SW 1271 (cell line): ENCODE measurements around the gene TTLL10.
"Not testable (repeated sequence)": the region's sequence is repeated elsewhere in the genome, so short reads cannot be mapped to it uniquely, and the experiment has no call there.

ENCODE experiments used
- DNase-seq, 2 experiments: peaks; one replicate each; lab custom pipeline; 2025; lab: John Stamatoyannopoulos, UW

Gene TTLL10

DNA sequence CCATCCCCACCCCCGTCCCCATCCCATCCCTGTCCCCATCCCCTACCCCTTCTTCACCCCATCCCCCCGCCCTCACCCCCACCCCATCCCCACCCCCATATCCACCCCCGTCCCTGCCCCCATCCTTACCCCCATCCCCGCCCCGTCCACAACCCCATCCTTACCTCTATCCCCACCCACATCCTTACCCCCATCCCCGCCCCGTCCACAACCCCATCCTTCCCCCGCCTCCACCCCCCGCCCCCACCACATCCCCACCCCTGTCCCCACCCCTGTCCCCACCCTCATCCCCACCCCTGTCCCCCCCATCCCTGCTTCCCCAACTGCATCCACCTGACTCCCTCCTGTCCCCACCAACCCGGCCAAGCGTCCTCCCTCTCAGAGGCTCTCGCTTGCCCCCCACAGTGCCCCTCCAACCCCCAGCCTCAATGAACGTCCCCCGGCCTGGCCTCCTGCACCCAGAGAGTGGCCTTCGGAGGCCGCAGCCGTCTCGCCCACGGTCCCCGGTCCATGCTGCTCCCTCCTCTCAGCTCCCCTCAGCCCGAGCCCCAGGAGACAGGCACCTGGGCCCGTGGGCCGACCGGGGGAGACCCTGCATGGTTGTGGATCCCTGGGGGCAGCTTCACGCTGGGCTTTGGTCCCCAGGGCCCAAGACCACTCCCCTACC lies 32.3 kb upstream of the TTLL10 start:
- DNase-seq, result no peak

DNA sequence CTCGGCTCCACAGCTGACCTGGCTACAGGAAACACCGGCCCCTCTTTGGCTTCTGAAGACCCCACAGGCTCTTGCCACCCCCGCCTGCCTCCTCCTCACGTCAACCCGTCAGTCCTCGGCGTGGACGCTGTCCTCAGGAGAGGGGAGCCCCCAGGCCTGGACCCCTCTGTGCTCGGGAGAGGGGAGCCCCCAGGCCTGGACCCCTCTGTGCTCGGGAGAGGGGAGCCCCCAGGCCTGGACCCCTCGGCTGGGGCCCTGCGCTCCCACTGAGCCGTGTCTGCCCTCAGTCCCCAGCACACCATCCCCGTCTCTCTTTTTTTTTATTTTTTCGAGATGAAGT lies 31.8 kb upstream of the TTLL10 start:
- DNase-seq, result no peak

DNA sequence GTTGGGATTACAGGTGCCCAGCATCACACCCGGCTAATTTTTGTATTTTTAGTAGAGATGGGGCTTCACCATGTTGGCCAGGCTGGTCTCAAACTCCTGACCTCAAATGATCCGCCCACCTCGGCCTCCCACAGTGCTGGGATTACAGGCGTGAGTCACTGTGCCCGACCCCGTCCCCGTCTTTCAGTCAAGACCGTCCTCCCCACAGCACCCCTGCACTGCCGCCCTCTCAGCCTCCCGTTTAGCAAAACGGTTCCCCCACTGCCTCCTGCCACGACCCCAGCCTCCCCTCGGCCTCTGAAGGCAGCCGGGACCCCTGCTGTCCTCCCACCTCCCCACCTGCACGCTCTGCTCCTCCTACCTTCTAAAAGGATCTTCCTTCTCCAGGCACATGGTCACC lies 31.3 kb upstream of the TTLL10 start:
- not testable (repeated sequence) for DNase-seq

DNA sequence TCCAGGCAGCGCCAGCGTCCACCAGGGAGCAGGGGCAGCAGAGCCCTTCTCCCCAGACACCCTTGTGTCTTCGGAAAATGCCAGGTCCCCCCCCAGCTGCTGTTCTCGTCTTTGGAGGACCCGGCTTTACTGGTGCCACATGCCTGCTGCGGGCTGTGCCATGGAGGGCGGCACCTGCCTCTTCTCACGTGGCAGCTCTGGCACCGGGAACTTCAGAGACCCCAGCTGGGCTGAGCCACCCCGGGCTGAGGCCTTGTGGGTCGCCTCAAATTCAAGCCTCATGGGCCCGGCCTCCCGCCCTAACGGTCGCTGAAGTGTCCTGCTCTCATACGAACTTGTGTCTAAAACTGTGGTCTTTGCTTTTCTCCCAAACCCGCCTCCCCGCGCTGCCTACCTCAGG lies 30.8 kb upstream of the TTLL10 start:
- no peak for DNase-seq

DNA sequence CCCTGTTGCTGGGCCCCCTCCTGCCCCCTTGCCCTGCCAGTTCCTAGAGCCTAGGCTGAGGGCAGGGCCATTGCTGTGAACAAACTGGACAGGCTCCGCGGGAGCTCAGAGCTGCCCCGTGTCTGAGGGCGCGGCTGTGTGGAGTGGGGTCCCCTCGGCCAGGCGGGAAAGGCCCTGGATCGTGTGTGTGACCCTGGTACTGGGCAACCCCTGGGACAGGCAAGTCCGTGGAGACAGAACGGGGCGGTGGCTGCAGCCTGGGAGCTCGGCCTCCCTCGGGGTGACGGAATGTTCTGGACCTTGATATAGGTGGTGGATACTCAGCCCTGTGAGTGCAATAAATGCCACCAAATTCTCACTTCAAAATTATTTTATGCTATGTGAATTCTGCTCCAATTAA lies 30.0 kb upstream of the TTLL10 start:
- no peak for DNase-seq

DNA sequence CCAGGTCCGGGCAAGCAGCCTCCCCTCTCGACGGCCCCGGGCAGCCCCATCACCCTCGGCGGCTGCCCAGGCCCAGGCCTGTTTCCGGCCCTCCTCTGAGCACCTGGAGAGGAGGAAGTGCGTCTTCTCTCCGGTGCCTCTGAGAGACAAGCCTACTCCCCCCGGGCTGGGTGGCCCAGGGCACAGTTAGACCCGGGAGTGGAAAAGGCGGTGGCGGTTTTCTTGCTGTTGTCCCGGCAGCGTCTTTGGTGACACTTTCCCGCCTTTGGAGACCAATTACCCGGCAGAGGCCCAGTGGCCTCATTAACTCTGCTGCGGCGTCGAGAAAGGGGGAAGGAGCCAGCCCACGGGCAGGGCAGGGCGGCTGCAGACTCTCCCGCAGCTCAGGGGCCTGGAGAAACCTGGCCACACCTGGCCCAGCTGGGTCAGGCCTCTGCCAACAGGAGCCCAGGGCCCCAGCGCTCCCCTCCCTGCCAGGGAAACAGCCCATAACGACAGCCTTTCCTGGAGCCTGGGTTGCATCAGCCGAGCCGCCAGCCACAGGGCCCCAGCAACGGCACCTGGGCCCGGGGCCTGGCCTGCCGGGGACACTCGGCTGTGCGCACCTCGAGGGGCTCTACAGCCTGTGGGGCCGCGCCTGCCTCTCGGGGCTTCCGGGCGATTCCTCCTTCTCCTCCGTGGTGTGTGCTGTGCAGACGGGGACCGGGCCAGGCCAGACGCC lies 29.4 kb upstream of the TTLL10 start:
- DNase-seq, result no peak

DNA sequence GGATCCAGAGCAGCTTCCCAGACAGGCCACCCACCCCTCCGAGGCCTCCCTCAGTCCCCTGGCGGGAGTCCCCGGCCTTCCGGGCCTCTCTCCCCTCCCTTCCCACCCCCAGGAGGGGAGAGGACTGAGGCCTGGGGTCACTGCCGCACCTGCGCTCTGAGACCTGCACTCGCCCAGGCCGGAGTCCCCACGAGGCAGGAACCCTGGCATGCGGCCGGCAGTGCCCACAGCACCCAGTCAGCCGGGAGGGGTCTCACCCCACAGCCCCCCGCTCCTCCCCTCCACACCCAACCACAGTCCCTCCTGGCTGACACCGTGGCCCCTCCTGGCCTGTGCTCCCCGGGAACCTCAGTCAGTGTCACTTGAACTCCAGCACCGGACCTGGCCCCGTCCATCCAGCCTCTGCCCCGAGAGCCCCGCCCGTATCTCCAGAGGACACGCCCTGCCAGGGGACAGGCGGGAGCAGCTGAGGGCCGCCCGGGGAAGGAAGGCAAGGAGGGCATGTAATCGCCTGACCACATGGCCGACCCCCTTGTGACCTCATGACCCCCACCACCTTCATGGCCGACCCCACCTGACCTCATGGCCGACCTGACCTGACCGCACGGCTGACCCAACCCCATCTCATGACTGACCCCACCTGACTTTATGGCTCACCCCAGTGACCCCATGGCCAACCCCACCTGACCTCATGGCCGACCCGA lies 28.7 kb upstream of the TTLL10 start:
- DNase-seq, result no peak

DNA sequence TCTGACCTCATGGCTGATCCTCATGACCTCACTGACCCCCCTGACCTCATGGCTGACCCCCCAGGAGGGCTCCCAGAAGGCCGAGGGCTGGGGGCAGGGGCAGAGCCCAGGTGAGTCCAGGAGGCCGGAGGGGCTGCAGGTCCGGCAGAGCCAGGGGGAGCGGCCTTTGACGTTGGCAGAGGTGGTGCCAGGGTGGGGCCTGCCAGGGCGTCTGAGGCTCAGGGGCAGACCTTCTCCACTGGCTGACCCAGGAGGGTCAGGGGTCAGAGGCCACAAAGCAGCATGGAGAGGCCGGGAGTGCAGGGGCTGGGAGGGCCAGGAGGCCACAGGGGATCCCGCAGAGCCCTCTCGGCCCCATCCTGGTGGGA lies 28.1 kb upstream of the TTLL10 start:
- no peak for DNase-seq

DNA sequence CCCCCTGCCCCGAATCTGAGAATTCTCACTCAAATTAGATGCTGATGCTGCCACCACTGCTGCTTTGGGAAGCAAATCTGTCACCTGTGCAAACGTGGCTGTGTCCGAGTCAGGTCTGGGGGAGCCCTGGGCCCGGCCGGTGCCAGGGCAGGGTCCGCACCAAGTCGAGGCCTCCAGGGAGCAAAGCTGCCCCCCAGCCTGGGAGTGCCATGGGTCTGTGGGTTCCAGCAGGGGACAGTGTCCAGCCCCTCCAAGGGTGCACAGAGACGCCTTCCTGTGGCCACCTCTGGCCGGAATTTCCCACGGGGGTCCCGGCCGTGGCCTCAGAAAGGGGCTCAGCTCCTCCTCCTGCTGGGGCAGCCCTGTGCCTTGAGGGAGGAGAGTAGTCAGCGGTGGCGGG lies 27.7 kb upstream of the TTLL10 start:
- DNase-seq, result no peak

DNA sequence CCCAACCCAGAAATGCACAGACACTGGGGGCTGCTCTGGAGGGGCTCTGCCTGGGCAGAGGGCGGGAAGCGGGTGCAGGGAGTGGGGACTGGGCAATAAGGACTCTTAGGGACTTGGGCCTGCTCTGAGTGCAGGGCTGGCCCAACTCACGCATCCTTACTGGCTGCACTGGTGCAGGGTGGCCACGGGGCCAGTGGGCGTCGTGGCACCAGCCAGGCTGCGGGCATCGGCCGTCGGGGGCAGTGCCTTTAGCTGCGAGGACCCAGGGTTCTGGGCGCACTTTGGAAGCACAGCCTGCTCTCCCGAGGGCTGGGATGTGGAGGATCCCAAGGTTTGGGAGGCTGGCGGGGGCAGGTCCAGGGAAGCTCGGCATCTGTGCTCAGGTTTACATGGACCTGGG lies 27.1 kb upstream of the TTLL10 start:
- no peak for DNase-seq

DNA sequence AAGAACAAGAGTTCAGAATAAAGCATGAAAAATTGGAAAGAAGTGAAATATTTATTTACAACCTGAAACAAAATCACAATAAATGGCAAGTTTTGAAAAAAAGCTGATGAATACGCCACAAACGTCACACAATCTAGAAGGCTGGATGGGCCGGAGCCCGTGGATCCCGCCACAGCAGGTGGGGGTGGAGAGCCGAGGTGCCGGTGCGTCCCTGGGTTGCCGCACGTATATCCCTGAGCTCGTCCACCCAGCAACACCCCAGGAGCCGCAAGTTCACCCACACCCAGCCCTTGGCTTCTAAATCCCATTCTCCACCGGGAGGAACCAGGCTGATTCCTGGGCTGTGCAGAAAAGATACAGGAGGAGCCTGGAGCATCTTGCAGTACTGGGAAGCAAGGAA lies 25.6 kb upstream of the TTLL10 start:
- no peak for DNase-seq

DNA sequence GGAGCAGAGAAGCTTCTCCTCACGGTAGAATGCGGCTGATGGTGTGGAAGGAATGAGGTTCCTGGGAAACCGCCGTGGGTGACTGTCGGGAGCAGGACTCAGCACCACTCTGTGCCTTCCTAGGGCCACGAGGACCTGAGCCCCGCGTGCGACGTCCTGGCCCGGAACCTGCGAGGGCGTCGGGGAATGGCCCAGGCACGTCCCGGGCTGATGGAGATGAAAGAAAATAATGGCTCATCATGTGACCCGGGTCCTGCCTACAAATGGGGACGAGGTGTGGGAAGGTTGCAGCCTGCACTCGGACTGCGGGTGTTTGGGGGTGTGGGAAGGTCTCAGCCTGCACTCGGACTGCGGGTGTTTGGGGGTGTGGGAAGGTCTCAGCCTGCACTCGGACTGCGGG lies 25.1 kb upstream of the TTLL10 start:
- no peak for DNase-seq

DNA sequence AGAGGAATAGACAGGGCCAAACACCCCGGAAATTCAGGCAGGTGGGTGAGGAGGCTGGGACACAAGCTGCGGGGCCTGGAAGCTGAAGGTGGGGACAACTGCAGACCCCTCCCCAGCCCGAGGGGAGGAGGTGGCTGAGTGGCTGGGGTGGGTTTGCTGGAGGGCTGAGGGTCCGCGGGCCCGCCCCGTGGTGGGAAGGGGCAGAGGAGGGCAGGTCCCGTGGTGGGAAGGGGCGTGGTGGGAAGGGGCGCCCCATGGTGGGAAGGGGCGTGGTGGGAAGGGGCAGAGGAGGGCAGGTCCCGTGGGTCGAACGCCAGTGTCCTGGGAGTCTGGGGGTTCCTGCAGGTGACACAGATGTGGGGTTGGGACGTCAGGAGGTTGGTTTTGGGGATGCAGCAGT lies 24.3 kb upstream of the TTLL10 start:
- no peak for DNase-seq

DNA sequence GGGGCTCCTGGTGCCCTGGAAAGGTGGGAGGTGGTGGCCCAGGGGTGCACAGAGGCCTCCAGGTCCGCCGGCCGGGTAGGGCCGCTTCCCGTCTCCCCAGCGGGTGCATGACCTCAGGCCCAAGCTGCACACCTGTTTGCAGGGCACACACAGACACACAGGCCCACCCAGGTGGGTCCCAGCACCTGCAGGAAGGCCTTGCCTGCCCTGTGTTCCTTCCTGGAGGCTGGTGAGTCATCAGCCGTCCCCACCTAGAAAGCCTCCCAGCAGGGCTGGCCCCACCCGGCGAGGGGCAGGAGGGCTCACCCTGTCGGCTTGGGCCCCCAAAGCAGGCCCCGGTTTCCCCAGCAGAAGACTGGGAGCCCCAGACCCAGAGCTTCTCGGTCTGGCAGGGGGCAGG lies 23.6 kb upstream of the TTLL10 start:
- DNase-seq, result no peak

DNA sequence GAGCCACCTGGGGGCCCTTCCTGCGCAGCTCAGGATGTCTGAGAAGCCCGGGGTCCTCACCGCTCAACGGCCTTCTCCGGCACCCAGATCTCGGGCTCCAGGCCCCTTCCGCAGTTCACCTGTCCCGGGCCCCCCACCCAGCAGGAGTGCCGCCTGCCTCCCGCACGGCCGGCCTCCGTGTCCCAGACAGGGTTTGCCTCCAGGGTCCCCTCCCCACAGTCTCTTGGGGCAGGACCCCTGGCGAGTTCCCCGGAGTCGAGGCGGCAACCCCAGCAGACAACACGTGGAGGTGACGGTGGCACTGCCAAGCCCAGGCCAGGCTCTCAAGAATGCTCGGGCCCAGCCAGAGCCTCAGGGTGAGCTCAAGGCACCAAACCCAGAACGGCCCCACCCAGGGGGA lies 22.4 kb upstream of the TTLL10 start:
- no peak for DNase-seq

DNA sequence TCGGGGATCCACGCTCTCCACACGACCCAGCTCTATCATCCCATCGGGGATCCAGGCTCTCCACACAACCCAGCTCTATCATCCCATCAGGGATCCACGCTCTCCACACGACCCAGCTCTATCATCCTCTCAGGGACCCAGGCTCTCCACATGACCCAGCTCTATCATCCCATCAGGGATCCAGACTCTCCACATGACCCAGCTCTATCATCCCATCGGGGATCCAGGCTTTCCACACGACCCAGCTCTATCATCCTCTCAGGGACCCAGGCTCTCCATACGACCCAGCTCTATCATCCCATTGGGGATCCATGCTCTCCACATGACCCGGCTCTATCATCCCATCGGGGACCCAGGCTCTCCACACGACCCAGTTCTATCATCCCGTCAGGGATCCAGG lies 21.2 kb upstream of the TTLL10 start:
- DNase-seq, result not testable (repeated sequence)

DNA sequence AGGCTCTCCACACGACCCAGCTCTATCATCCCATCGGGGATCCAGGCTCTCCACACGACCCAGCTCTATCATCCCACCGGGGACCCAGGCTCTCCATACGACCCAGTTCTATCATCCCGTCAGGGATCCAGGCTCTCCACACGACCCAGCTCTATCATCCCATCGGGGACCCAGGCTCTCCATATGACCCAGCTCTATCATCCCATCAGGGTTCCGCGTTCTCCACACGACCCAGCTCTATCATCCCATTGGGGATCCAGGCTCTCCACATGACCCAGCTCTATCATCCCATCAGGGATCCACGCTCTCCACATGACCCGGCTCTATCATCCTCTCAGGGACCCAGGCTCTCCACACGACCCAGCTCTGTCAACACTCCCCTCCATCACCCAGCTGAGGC lies 20.5 kb upstream of the TTLL10 start:
- not testable (repeated sequence) for DNase-seq

DNA sequence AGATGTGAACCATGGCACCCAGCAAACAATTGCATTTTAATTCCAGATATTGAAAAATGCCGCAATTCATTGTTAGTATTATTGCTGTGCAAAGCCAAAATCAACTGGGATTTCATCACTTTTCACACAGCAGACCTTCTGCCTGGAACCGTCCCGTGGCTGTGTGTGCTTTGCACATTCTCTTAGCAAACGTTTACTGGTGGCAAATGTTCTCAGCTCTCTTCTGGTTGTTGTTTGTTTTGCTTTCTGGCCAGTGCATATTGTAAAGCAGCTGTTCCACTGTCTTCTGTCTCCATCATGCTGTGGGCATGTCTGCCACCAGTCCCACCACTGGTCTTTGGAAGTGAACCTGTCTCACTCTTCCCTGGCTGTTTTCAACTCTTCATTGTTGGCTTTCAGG lies 19.8 kb upstream of the TTLL10 start:
- no peak for DNase-seq

DNA sequence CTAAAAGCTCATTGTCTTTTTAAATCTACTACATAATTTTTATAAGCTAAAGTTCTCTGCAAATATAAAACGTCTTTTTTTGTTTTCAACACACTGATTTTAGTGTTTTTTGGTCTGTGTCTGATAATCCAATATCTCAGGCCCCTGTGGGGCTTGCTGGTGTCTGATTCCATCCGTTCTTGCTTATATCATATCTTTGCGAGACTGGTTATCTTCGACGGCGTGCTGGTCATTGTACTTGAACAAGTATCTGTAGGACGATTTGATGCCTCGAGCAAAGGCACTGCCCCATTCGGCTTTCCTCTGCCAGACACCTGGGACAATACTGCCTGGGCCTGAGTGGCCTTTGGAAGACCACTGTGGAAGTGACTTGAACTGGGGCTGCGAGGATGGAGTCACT lies 18.4 kb upstream of the TTLL10 start:
- DNase-seq, result no peak

DNA sequence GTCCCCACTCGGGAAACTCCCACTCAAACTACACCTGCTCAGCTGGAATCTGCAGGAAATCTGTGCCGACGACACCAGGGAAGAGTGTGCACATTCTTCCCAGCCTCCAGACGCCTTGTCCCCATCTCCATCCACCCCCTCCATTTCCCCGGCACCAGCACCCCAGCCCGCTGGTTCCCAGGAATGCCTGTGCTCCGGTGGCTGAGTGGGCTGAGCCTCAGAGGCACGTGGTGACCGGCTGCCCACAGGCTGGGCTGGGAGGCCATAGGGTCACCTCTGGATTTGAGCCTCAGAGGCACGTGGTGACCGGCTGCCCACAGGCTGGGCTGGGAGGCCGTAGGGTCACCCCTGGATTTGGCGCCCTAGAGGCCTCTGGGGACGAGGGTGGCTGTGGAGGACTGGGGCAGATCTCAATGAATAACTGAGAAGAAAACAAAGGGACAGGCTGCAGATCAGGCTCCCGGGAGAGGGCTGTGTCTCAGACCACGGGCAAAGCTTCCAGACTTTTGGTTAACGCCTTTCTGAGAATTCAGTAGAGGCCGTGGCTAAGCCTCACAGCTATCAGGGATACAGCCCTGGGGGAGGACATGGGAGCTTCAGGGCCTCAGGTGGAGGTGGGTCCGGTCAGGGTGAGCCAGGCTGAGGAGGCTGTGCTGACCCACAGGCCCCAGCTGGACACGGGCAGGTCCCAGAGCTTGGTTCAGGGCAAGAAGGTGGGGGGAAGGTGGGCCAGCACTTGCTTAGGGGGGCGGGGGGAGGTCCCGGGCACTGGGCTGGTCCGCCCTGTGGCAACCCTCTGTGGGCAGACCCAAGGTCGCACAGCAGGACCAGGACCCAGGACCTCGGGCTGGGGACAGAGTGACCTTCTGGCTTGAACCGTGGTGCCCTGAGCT lies 17.3 kb upstream of the TTLL10 start:
- no peak for DNase-seq

DNA sequence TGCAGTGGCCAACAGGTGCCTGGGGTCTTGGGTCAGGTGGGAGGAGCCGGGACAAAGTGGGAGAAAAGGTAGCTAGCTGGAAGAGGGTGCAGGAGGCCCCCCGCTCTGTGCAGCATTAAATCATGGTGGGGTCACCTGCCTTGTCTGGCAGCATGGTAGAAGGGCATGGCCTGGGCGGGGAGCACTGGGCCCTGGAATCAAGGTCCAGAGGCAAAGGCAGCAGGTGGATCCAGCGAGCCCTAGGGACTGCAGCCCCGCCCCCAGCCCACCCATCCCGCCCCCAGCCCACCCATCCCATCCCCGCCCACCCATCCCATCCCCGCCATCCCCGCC lies 16.7 kb upstream of the TTLL10 start:
- no peak for DNase-seq

DNA sequence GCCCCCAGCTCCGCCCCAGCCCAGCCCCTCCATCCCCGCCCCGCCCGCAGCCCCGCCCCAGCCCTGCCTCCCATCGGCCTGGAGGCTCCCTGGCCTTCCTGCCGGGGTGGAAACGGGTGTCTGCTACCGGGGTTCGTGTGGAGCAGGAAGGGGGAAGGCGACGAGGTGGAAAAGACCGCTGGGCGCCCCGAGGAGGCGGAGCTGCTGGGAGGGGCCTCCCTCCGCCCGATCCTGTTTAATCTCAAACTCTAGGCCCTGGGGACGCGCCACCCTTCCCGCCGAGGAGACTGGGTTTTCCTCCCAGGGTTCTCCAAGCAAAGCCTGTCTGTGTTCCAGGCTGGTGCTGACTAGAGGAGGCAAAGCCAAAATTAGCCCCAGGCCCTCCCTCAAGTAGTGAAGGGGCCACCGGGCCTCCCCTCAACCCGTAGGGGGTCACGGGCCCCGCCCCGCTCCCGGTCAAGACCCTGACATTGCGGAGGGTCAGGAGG lies 16.2 kb upstream of the TTLL10 start:
- no peak for DNase-seq
